DND-41 (cell line): ENCODE data around the gene MBOAT1.

ENCODE experiments used
- ATAC-seq: fragments of 200-7000 bp; cut with Tn5 transposase; 3 replicates; pipeline ENCODE4 v1.9.1; 2021; ENCODE audit warnings: low read depth; ENCODE audit not compliant: insufficient read depth
- DNase-seq: peaks from one replicate; pipeline ENCODE4 v3.0.0-alpha.2; 2020
- H2AFZ ChIP-seq: 2 replicates; pipeline ENCODE4 v1.6.0; 2012; ENCODE audit warnings: low read depth, low read length
- H3K27ac ChIP-seq: 2 replicates; pipeline ENCODE4 v1.5.1; 2012; ENCODE audit warnings: low read length, inconsistent platforms
- H3K27me3 ChIP-seq: fragments of 200-600 bp; sonication (generic); 2 replicates; pipeline ENCODE4 v1.6.0; 2012; ENCODE audit warnings: low read length, mild to moderate bottlenecking, inconsistent platforms; ENCODE audit not compliant: insufficient read depth, poor library complexity
- H3K36me3 ChIP-seq: 2 replicates; pipeline ENCODE4 v1.5.1; 2012; ENCODE audit warnings: low read length, inconsistent platforms; ENCODE audit not compliant: insufficient read depth
- H3K4me1 ChIP-seq: 2 replicates; pipeline ENCODE4 v1.5.1; 2012; ENCODE audit warnings: mild to moderate bottlenecking, low read length; ENCODE audit not compliant: insufficient read depth
- H3K4me2 ChIP-seq: 2 replicates; pipeline ENCODE4 v1.6.0; 2012; ENCODE audit warnings: mild to moderate bottlenecking, moderate library complexity, low read length, inconsistent platforms; ENCODE audit not compliant: insufficient read depth
- H3K4me3 ChIP-seq, 2 experiments: fragments of 200-600 bp in 1 of 2; shearing (Covaris generic) in 1 of 2; 2 replicates each; pipeline ENCODE4 v1.5.1; 2012 to 2016; ENCODE audit warnings: inconsistent platforms in 2 of 2, low read length in 2 of 2, mild to moderate bottlenecking in 2 of 2, low read depth in 1 of 2, moderate library complexity in 1 of 2
- H3K79me2 ChIP-seq: 2 replicates; pipeline ENCODE4 v1.6.0; 2012; ENCODE audit warnings: low read length, inconsistent platforms; ENCODE audit not compliant: insufficient read depth
- H3K9ac ChIP-seq: 2 replicates; pipeline ENCODE4 v1.6.0; 2012; ENCODE audit warnings: low read depth, mild to moderate bottlenecking, inconsistent platforms, low read length, moderate library complexity
- H3K9me3 ChIP-seq: 2 replicates; pipeline ENCODE4 v1.5.1; 2012; ENCODE audit warnings: low read length, moderate library complexity, mild to moderate bottlenecking, inconsistent platforms; ENCODE audit not compliant: insufficient read depth, severe bottlenecking
- H4K20me1 ChIP-seq: 2 replicates; pipeline ENCODE4 v1.6.0; 2012; ENCODE audit warnings: low read length; ENCODE audit not compliant: insufficient read depth
- CTCF ChIP-seq: IDR thresholded peaks from 2 replicates; pipeline ENCODE4 v1.5.1; 2012; ENCODE audit warnings: borderline replicate concordance, low read length, moderate library complexity, mild to moderate bottlenecking; ENCODE audit not compliant: poor library complexity, severe bottlenecking; ENCODE audit errors: extremely low read depth
- EZH2 ChIP-seq: IDR thresholded peaks from 3 replicates; pipeline ENCODE4 v1.6.1; 2012; ENCODE audit warnings: borderline replicate concordance, low read depth, mild to moderate bottlenecking, moderate library complexity, low read length, inconsistent platforms; ENCODE audit not compliant: severe bottlenecking

MBOAT1 gene

GRCh38 chr6:20238688-20239587 lies 26.7 kb upstream of the MBOAT1 start:
- DNase-seq (no peak), ATAC-seq (no peak)
- H4K20me1 ChIP-seq: no peaks in the 10 kb centered on the region
- H3K9me3 ChIP-seq: no peaks in the 10 kb centered on the region
- no peaks in the 10 kb centered on the region for H3K79me2 ChIP-seq
- H2AFZ ChIP-seq: no peak overlapping the region
- no peak overlapping the region for H3K9ac ChIP-seq
- H3K4me2 ChIP-seq: no peak overlapping the region
- H3K4me1 ChIP-seq: no peaks in the 10 kb centered on the region
- TF ChIP-seq CTCF (no peak), EZH2 (no peak)
- H3K27me3 ChIP-seq: no peaks in the 10 kb centered on the region
- no peaks in the 10 kb centered on the region for H3K36me3 ChIP-seq
- no peak overlapping the region for H3K4me3 ChIP-seq
- no peak overlapping the region for H3K27ac ChIP-seq

GRCh38 chr6:20237677-20238460 lies 25.6 kb upstream of the MBOAT1 start:
- ATAC-seq (peak; percentile 57; the same call in 1 of the 3 replicates), DNase-seq (peak; percentile 11)
- Histone ChIP-seq H3K4me2 (no peak overlapping the region), H3K9ac (no peak overlapping the region), H3K27ac (no peak overlapping the region), H4K20me1 (no peaks in the 10 kb centered on the region), H2AFZ (no peak overlapping the region), H3K4me3 (no peak overlapping the region), H3K9me3 (no peaks in the 10 kb centered on the region), H3K36me3 (no peaks in the 10 kb centered on the region), H3K27me3 (no peaks in the 10 kb centered on the region), H3K79me2 (no peaks in the 10 kb centered on the region), H3K4me1 (no peaks in the 10 kb centered on the region)
- no peak for TF ChIP-seq EZH2
- TF ChIP-seq CTCF: no peak

- Histone ChIP-seq H3K9ac (no peak overlapping the region), H3K4me3 (no peak overlapping the region), H3K9me3 (no peaks in the 10 kb centered on the region), H3K36me3 (no peaks in the 10 kb centered on the region), H3K27ac (no peak overlapping the region), H3K79me2 (no peaks in the 10 kb centered on the region), H3K27me3 (no peaks in the 10 kb centered on the region), H2AFZ (no peak overlapping the region), H4K20me1 (no peaks in the 10 kb centered on the region), H3K4me2 (no peak overlapping the region), H3K4me1 (no peaks in the 10 kb centered on the region)
- ATAC-seq (no peak), DNase-seq (no peak)
- no peak for TF ChIP-seq EZH2
- no peak for TF ChIP-seq CTCF
Measured at GRCh38 chr6:20236909-20237600, 24.8 kb upstream of the MBOAT1 start.
